SH-SY5Y (cell line): ENCODE measurements around the gene DALRD3.

Experiments
- GATA2 ChIP-seq: IDR thresholded peaks from 2 replicates; pipeline ENCODE4 v1.6.1; 2011; ENCODE audit warnings: mild to moderate bottlenecking, low read depth, low read length
- GATA3 ChIP-seq: IDR thresholded peaks from 2 replicates; pipeline ENCODE4 v1.6.1; 2011; ENCODE audit warnings: low read depth, mild to moderate bottlenecking, low read length, moderate library complexity

- TF ChIP-seq GATA2 (no peak), GATA3 (no peak)
Observed at GRCh38 chr3:48985831-48986376, 32.5 kb downstream of the DALRD3 start.
